RWPE1 (cell line): Measurements from ENCODE around the gene TUBB3.

Source experiments
- CTCF ChIA-PET: fragments of 350-600 bp; sonication (Branson Sonifier 250); formaldehyde crosslinking; extraction: SDS; loops from one replicate; lab custom pipeline; 2021; lab: Yijun Ruan, JAX
- POLR2A ChIA-PET: fragments of 400-600 bp; formaldehyde crosslinking; extraction: SDS; loops from one replicate; lab custom pipeline; 2020; ENCODE audit warnings: antibody characterized with exemption; ENCODE audit not compliant: low non-redundant PET; lab: Yijun Ruan, JAX
- DNase-seq: peaks from one replicate; pipeline ENCODE4 v3.0.0; 2012; ENCODE audit warnings: low spot score
- H3K27ac ChIP-seq: fragments of 450-650 bp; 2 replicates; pipeline ENCODE4 v1.5.1; 2017
- TF ChIP-seq, protein P1 (sequence below): fragments of 450-650 bp; conservative IDR thresholded peaks from 2 replicates; pipeline ENCODE4 v1.5.1; 2017; ENCODE audit warnings: low read depth, mild to moderate bottlenecking

The TUBB3 gene

DNA sequence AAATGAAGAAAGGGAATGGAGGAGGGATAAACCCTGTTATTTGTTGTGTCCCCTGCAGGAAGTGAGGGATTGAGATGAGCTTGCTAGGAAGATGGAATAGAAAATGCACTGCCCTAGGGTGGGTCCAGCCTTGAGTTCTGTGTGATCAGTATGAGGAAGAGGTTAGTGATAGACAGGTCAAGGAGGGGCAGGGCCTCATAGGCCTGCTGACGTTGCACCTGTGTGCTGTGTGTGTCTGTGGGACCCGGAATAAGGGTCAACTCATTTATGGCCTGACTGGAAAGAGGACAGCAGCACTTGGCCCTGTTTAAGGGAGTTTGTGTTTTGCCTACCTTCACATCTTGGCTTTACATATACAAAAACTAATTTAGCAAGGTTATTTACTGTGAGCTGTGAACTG lies 51.7 kb downstream of the TUBB3 start:
- no peak overlapping the region for H3K27ac ChIP-seq
- DNase-seq, result no peak
- TF ChIP-seq, protein P1, sequence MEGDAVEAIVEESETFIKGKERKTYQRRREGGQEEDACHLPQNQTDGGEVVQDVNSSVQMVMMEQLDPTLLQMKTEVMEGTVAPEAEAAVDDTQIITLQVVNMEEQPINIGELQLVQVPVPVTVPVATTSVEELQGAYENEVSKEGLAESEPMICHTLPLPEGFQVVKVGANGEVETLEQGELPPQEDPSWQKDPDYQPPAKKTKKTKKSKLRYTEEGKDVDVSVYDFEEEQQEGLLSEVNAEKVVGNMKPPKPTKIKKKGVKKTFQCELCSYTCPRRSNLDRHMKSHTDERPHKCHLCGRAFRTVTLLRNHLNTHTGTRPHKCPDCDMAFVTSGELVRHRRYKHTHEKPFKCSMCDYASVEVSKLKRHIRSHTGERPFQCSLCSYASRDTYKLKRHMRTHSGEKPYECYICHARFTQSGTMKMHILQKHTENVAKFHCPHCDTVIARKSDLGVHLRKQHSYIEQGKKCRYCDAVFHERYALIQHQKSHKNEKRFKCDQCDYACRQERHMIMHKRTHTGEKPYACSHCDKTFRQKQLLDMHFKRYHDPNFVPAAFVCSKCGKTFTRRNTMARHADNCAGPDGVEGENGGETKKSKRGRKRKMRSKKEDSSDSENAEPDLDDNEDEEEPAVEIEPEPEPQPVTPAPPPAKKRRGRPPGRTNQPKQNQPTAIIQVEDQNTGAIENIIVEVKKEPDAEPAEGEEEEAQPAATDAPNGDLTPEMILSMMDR, result no peak
- ChIA-PET POLR2A (no interaction called here), CTCF (no interaction called here)

- TF ChIP-seq, protein P1, result no peak
- DNase-seq, result no peak
- CTCF ChIA-PET, result interaction anchor here (0.7 to 1.0 kb wide), 2 partner anchors 33 to 71 kb away, joined by 3 to 4 read pairs; no protein-coding TSS in a partner anchor
- H3K27ac ChIP-seq, result no peak overlapping the region
- POLR2A ChIA-PET, result interaction anchor here (0.7 kb wide), 1 partner anchor 8 kb away, joined by 3 read pairs; no protein-coding TSS in a partner anchor
These were observed 58.3 kb downstream of the TUBB3 start for GRCh38 chr16:89981414-89981813.

DNA sequence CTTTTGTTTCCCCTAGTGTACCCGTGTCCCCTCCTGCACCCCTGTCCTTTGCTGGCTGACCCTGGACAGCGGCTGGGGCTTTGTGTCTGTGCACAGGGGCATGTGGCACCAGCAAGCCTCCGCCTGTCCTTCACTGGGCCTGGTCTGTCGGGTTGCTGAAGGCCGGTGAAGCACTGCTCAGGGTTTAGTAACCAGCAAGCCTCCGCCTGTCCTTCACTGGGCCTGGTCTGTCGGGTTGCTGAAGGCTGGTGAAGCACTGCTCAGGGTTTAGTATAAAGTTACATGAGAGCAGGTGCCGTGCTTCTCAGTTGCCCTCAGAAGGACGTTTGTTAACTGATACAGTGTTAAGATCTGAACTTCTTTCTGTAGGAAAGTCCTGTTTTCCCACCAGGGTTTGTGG lies 59.2 kb downstream of the TUBB3 start:
- ChIA-PET CTCF (interaction anchor here (1.0 kb wide), 1 partner anchor 72 kb away, joined by 3 read pairs; no protein-coding TSS in a partner anchor), POLR2A (no interaction called here)
- peak overlapping the region; percentile 15; the same call in 1 of the 2 replicates for H3K27ac ChIP-seq
- DNase-seq, result no peak
- TF ChIP-seq, protein P1, result no peak

DNA sequence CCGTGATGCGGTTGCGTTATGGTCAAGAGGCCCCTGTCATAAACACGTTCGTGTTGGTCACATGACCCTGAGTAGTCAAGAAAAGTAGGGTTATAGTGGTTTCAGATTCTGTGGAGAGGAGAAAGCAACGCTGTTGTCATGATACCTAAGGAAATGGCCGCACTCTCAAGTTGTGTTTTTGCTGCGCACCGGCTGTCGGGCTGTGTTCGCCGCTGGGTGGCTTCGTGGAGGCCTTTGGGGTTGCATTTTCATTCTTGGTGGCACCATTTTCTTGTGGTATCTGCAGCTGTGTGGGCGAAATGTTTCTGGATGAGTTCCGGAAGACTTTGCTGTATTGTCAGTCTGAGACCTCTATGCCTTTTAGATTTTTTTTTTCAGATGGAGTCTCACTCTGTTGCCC lies 60.4 kb downstream of the TUBB3 start:
- TF ChIP-seq, protein P1, result no peak
- no peak for DNase-seq
- ChIA-PET POLR2A (no interaction called here), CTCF (no interaction called here)
- no peak overlapping the region for H3K27ac ChIP-seq

GRCh38 chr16:89984216-89984615 lies 61.1 kb downstream of the TUBB3 start:
- TF ChIP-seq, protein P1, result no peak
- H3K27ac ChIP-seq, result no peak overlapping the region
- DNase-seq, result no peak
- ChIA-PET CTCF (no interaction called here), POLR2A (no interaction called here)

DNA sequence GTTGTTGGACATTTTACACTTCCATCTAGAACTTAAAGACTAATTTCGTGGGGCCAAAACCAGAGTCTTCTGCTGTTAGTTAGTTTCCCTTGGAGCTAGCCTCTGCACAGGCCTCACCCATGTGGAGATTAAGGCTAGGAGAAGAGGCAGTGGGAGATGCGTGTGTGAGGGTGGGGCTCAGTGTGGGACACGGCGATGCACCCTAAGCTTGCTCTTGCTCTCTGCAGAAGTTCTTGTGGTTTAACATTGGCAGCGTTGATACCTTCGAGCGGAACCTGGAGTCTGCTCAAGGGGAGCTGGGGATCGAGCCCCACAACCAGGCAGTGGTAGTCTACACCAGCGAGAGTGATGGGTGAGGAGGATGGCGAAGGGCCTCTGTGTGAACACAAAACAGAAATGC lies 62.1 kb downstream of the TUBB3 start:
- ChIA-PET POLR2A (interaction anchor here (1.1 kb wide), 1 partner anchor 35 kb away, joined by 5 read pairs; no protein-coding TSS in a partner anchor), CTCF (no interaction called here)
- TF ChIP-seq, protein P1, result no peak
- no peak overlapping the region for H3K27ac ChIP-seq
- no peak for DNase-seq
